ENCODE results near the gene ABR.

ABR gene

DNA sequence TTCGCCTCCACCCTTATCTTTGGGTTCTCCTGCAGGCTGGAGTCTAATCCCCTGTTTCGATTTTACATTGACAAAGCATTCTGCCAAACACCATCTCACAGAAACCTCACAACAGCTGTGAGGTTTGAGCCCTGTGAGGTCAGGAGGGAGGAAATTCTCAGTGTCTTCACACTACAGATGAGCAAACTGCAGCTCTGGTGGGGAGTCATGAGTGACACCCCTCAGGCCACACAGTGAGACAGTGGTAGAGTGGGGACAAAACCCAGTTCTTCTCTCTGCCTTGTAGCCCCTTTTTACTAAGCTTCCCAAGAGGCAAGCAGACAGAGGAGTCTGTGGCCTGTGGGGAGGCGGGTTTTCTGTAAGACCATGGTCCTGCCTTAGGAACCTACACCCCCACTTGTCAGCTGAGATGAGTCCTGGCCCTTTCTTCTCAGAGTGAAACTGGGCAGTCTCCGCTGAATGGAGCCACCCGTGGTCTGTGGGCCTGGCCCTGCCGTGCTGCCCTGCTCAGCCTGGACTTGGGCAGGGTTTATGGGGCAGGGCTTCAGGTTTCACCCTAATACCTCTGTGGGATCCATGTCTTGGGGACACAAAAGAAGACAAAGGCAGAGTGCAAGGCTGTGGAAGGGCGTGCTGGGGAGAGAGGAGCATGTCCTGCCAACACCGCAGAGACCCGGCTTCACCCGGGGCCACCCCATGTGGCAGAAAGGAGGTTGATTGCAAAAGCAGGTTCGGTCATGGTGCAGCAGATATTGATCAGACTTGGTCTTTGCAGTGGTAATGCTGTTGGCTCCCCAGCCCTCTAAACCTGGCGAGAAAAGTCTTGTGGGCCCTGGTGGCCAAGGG lies 59.0 kb downstream of the ABR start:
- DNase-seq (ENCODE audit: low read depth): no peak

DNA sequence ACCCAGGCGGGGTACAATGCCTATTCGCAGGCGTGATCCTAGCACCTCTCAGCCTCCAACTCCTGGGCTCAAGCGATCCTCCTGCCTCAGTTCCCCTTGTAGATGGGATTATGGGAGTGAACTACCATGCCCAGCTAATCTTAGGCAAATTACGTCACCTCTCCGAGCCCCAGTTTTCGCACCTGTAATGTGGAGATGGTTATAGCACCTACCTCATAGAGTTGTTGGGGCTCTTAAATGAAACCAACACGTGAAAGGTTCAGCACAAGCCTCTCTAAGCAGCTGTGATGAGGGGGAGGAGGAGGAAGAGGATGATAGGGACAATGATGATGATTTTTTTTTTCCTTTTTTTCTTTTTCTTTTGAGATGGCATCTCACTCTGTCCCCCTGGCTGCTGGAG lies 59.9 kb downstream of the ABR start:
- no peak for DNase-seq (ENCODE audit: low read depth)

DNA sequence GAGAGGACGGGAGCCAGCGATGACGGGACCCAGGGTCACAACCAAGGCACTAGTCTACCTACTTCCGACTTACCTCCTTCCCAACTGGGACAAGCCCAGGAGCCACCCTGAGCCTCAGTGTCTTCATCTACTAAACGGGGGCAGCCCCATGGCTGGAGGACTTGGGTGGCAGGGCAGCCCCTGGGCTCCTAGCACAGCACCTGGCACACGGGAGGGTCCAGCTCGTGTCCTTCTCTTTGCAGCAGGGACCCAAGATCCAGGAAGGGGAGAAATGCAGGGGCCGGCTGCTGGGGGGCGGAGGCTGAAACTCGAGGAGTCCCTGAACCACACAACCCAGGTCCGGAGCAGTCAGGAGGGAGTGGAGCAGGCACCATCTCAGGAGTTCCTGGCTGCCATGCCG lies 63.2 kb downstream of the ABR start:
- DNase-seq (ENCODE audit: low read depth): no peak

DNA sequence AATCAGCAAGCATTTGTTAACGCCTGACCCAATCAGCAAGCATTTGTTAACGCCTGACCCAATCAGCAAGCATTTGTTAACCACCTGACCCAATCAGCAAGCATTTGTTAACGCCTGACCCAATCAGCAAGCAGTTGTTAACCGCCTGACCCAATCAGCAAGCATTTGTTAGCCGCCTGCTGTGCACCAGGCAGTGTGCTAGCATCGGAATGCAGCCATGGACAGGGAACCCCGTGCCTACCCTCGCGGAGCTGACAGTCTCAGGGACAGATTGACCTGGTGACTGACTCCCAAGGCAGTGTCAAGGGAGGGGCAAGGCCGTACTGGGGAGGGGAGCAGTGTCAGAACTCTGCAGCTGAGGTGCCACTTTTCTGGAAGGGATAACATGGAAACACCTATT lies 66.9 kb downstream of the ABR start:
- no peak for DNase-seq (ENCODE audit: low read depth)

DNA sequence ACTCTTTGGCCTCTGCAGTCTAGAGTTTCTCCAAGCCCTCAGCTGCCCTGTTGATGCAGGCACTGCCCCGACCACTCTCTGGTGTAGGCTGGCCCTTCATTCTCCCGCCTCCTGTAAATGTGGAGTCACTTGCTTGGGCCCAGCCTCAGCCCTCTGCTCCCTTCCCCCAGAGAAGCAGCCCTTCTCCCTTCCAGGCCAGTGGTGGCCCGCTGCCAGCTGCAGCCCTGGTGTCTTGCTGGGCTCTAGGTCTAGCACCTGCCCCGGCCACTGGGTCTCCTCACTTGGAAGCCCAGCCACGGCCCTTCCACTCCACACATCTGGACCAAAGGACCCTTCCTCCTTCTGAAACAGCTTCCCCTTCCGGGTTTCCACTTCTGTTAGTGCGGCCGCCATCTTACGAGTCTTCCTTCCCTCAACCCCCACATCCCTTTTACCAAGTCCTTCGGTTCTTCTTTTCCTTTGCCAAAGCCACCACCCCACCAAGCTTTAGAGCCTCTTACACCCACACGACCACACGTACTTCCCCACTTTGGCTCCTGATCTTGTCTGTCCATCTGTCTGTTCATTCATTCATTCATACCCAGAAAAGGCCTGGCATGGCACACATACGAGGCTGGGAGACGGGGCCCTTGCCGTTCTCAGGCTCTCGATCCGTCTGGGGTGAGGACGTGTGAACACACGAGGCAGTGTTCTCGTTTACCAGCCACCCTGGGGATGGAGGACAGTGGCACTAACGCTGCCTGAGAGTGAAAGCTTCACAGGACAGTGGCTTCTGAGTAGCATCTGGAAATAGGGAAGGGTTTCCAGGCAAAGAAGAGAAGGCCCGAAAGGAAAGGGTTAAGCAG lies 68.0 kb downstream of the ABR start:
- no peak for DNase-seq (ENCODE audit: low read depth)

DNA sequence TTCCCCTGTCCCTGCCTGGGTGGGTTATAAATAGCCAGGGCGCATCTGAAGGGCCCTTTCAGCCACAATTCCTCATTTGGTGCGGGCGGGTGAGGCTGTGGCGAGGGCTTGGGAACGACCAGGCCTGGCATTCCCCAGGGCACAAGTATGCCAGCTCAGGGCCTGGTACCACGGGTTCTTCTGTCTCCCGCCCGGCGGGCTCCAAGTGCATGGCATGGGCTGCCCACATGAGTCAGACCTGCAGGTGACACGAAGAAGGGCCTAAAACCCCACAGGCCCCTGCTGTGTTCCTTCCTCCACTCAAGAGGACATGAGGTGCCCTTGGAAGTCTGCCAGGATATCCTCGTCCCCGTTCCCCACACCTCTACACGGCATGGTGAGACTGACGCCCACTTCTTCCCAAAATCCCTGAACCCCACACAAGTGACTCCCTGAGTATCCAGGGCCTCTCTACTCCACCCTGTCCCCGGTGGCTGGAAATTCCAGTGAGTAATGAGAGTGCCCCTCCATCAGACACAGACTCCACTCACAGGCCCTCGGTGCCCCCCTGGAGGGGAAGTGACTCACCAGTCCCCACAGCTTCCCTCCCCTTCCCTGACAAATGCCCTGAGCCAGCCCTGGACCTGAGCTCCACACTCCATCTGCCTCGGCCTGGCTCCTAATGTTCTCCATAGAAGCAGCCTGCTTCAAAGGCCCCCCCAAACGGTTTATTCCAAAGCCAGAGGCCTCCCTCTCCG lies 68.8 kb downstream of the ABR start:
- peak; percentile 97 for DNase-seq (ENCODE audit: low read depth)

DNA sequence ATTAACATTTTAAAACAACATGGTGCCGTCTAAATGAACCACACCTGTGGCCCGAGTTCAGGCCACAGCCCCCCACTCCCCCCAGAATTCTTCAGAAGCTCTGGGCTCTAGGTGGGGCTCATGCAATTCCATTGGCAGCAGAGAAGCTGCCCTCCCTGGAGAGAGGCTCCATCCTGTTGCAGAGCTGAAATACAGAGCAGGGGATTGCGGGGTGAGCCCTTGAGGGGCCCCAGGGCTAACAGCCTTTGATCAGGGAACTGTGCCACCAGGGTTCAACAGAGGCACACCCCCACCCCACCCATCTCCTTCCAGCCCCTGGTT lies 69.3 kb downstream of the ABR start:
- DNase-seq (ENCODE audit: low read depth): peak; percentile 34

DNA sequence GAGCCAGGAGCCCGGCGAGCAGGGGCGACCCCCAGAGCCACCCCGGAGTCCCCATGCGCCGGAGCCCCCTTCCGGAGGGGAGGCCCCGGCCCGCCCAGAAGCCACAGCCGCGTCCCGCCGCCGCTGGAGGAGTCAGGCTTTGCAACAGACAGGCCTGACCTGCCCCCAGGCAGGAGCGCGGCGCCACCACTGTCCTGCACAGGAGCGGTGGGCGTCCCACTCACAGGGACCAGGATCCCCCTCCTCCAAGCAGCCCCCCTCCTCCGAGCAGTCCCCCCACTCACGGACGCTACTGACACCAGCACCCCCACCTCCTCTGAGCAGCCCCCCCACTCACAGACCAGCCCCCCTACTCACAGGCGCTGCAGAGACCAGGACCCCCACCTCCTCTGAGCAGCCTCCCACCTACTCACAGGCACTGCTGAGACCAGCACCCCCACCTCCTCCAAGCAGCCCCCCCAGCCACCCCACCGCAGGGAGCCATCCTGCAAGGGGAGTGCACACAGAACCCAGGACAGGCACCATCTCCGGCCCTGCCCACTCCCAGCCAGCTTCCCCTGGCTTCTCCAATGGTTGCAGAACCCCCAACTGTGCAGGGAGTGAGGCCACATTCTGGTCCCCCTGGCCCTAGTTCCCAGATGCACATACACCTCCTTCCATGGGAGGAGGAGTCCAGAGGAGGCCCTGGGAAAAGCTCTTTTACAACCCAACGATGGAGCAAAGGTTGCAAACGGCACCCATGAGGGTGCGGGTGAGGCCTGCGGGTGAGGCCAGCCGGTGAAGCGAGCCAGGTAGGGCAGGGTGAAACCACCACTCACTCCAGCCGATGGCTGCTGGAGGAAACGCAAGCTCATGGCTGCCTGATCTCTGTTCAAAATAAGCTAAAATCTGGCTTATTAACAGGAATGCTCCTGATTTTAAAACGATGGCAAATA lies 69.9 kb downstream of the ABR start:
- peak; percentile 60 for DNase-seq (ENCODE audit: low read depth)

DNA sequence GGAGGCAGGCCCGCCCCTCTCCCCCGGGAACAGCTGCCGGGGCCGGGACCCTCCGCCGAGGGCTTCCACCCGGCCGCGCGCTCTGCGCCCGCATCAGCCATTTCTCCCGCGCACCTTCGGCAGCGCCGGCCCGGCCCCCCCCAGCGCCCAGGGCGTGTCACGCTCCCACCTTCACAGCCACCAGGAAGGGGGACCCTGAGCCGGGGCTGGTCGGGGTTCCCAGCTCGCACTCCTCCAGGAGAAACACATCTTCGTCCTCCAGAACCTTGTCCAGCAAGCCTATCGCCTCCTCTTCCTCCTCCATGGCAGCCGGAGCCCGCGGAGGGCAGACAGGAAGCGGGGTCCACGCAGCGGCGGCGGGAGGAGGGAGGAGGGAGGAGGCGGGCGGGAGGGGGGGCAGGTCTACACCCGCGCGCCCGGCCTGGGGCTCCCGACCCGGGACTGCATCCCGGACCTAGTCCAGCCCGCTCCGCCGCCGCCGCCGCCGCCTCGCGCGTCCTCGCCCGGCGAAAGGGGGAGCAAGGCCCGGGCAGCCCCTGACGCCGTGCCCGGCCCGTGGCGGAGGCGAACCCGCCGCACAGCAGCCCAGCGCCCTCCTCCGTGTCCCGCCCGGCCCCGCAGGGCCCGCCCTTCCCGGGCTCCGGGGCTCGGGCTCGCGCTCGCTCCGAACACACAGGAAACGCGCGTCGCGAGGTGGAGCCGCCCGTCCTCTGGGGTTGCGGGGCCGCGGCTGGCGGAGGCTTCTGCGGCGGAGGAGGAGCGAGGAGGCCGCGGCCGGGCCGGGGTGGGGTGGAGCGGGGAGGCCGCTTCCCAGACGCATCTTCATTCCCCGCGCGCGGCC lies 70.8 kb downstream of the ABR start:
- DNase-seq (ENCODE audit: low read depth): peak; percentile 69

DNA sequence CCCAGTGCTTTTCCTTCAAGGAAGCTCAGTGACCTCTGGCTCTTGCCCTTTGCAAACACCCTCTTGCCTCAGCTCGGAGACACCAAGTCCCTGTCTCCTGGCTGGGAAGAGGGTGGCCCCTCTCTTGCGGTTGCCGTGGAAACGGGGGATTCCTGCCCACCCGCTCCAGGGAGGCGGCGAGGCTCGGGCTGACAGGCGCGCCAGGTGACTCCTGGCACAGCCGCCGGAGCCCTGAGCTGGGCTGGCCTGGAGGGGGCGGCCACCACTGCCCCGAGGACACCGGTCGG lies 71.4 kb downstream of the ABR start:
- DNase-seq (ENCODE audit: low read depth): peak; percentile 33

DNA sequence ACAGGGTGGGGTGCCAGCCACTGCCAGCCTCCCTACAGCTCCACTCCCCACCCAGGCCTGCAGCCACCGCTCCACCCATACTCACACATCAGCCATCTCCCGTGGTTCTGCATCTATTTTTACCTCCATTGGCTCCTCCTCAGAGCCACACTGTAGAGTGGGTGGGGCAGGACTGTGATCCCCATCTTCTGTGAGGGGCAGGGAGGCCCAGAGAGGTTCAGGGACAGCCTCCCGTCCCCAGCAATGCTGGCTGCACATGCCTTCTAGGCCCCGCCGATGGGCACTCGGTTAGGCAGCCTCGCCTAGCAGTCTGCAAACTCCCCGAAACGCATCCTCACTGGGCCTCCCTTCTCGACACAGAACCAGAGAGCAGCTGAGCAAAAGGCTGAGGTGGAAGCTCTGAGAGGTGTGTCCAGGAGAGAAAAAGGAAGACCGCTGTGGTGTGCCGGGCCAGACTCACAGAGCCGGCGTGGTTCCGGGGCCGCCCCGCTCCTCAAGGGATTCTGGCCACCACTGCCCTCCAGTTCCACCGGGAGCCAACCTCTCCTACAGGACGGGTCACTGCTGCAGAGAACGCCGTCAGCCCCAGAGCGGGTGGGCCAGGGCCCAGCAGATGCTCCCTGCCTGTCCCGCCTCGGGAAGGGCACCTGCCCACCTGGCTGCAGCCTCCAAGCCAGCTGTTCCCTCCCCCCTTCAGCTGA lies 71.9 kb downstream of the ABR start:
- DNase-seq (ENCODE audit: low read depth): peak; percentile 21

DNA sequence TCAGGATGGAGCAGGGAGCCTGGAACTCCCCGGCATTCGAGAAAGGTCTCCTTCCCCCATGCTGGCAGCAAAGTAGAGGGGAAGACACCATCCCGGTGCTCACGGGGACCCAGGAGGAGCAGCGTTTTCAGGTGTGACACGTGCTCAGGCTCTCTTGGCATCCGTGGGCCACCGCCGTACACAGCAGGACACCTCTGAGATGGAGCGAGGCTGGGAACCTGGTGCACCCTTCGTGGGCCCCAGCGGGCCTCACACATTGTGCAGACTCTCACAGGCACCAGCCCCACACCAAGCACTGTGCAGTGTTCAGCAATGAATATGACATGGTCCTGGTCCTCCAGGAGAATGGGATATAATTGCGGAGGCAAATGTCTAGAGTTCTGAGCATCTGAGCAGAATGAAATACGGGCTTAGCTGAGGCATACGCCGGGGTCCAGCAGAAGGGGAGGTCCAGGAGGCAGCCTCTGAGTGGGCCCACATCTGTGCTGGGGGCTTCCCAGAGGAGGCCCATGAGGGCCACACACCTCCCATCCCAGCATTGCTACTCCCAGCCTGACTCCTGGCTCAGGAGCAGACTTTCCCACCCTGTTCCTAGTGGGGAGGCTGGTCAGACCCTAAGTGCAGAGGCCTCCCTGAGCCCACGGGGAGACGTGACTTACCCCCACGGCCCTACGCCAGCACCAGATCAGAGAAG lies 72.6 kb downstream of the ABR start:
- DNase-seq (ENCODE audit: low read depth): no peak

DNA sequence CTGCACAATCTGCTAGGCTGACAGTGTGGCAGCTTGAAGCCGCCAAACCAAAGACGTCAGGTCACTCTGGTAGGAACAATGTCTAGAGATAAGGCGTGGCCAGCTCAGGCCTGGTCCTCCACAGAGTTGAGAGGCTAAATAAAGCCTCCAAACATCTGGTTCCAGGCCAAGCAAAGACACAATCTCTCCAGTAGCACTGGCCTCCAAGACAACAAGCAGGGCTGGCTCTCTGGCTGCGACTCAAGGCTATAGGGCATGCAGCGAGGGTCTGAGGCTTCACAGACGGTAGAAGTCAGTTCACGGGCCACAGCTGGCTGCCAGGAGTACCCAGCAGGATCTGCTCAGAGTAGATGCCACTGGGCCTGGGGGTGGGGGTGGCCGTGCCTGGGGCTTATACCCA lies 75.6 kb downstream of the ABR start:
- no peak for DNase-seq (ENCODE audit: low read depth)

DNA sequence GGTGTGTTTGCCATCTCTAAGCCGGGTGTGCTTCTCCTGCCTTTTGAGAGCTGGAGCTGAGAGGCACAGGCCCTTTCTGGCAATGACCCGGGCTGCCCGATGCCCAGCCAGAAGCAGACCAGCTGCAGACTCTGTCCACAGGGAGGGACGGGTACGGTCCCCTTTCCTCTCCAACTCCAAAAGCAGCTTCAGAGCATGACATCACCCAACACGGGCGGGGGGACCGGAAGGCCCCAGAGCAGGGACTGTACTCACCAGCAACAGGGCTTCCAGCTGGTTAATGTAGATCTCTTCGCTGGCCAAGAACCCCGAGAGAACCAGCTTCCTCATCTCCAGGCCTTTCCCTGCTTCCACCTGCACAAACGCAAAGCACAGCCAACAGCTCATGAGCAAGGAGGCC lies 79.4 kb downstream of the ABR start:
- DNase-seq (ENCODE audit: low read depth): no peak

DNA sequence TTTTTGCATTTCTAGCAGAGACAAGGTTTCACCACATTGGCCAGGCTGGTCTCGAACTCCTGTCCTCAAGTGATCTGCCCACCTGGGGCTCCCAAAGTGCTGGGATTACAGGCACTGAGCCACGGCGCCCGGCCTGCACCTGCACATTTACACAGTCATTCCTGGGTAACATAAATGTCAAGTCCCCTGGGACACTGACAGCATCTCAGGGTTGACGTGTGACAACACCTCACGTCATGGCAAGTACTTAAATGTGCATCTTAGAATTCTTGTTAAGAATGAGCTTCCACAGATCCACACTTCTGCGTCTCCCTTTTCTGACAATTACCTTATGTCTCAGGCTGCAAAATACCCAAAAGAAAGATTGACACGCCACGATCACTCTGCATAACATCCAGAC lies 80.5 kb downstream of the ABR start:
- no peak for DNase-seq (ENCODE audit: low read depth)

DNA sequence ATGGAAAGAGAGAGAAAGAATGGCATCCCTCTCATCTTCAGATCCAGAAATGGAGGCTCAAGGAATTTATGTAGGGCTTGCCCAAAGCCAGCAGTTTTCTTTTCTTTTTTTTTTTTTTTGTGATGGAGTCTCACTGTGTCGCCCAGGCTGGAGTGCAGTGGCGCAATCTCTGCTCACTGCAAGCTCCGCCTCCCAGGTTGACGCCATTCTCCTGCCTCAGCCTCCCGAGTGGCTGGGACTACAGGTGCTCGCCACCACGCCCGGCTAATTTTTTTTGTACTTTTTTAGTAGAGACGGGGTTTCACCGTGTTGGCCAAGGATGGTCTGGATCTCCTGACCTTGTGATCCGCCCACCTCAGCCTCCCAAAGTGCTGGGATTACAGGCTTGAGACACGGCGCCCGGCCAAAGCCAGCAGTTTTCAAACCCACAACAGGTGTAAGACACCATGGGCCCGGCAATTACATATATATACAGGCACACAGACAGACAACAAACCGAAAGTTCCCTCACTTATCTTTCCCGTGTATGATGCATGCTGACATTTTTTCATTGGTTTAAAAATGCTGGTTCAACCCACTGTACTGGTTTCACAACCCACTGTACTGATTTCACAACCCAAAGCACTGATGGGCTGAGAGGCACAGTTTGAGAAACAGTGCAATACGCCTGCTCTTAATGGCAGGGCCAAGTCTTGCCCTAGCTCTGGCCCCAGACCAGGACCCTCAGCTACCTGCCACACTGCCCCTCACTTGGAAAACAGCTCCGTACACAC lies 81.6 kb downstream of the ABR start:
- peak; percentile 31 for DNase-seq (ENCODE audit: low read depth)

DNA sequence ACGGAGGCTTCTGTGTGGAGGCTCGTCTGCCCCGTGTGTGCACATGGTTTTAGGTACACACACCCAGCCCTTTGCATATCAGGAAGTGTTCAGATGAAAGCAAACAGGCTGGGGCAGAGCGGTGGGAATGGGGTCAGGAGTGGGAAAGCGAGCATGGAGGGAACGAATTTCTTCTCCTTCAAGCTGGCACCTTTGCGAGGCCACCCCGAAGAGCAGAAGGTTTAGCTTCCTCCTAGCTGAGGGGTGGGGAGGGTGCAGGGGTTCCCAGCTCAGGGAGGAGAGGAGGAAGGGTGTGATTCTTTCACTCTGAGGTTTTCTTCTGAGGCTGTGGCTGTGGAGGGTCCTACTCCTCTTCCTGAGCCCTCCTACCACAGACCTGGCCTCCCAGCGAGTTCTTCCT lies 83.6 kb downstream of the ABR start:
- DNase-seq (ENCODE audit: low read depth): no peak

DNA sequence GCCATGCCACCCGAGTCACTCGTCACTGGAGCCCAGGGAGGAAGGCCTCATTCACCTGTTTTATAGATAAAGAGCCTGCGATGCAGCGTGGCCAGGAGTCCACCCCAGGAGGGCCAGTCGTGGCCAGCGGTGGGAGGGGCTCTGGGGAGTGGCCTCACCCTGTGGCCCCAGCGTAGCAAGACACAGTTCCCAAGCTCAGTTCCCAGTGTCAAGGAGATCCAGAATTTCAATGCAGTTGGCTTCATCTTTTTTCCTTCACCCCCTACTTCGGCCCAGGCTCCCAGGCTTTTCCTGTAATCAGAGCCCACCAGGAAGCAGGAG lies 84.0 kb downstream of the ABR start:
- no peak for DNase-seq (ENCODE audit: low read depth)

Data from ELR (cell line).